Measurements from ENCODE around the gene KCNQ4. TPM values are rescaled to one million over a fixed set of nuclear protein-coding genes. Genes with fewer than 3 reads are reported as not detected.

KCNQ4 gene
- total RNA-seq, 2 experiments from 2014 or later, result 0.38 to 0.43 TPM

- H3K4me3 Mint-ChIP-seq, result no peak overlapping the region
- ChIA-PET CTCF (no interaction called here), POLR2A (interaction anchor here (0.6 kb wide), 1 partner anchor 435 kb away, joined by 3 read pairs; no protein-coding TSS in a partner anchor)
- intact Hi-C loops (cut with micrococcal nuclease), result no loop called here
- TF ChIP-seq CTCF (IDR thresholded peaks at IDR 0.05), result no peak
- no peak overlapping the region for H3K27ac Mint-ChIP-seq
- ATAC-seq (no peak), DNase-seq (no peak)
- H3K4me1 Mint-ChIP-seq (ENCODE audit: low read depth), result peaks cover 30% of the 10 kb centered on the region
- peaks cover 13% of the 10 kb centered on the region for H3K9me3 Mint-ChIP-seq
- H3K36me3 Mint-ChIP-seq (ENCODE audit: low read depth), result peaks cover 6% of the 10 kb centered on the region
- peaks cover 13% of the 10 kb centered on the region for H3K27me3 Mint-ChIP-seq
Observed at GRCh38 chr1:40878906-40879305, 95.3 kb downstream of the KCNQ4 start.

- Mint-ChIP-seq H3K9me3 (peaks cover 13% of the 10 kb centered on the region), H3K4me3 (no peak overlapping the region), H3K27ac (no peak overlapping the region), H3K27me3 (peaks cover 16% of the 10 kb centered on the region), H3K4me1 (ENCODE audit: low read depth) (peaks cover 28% of the 10 kb centered on the region), H3K36me3 (ENCODE audit: low read depth) (peaks cover 6% of the 10 kb centered on the region)
- no peak for TF ChIP-seq CTCF (IDR thresholded peaks at IDR 0.05)
- intact Hi-C loops (cut with micrococcal nuclease), result no loop called here
- POLR2A ChIA-PET, result no interaction called here
- no peak for ATAC-seq
- no peak for DNase-seq
- CTCF ChIA-PET, result no interaction called here
Observed at GRCh38 chr1:40879482-40880175, 96.0 kb downstream of the KCNQ4 start.

DNA sequence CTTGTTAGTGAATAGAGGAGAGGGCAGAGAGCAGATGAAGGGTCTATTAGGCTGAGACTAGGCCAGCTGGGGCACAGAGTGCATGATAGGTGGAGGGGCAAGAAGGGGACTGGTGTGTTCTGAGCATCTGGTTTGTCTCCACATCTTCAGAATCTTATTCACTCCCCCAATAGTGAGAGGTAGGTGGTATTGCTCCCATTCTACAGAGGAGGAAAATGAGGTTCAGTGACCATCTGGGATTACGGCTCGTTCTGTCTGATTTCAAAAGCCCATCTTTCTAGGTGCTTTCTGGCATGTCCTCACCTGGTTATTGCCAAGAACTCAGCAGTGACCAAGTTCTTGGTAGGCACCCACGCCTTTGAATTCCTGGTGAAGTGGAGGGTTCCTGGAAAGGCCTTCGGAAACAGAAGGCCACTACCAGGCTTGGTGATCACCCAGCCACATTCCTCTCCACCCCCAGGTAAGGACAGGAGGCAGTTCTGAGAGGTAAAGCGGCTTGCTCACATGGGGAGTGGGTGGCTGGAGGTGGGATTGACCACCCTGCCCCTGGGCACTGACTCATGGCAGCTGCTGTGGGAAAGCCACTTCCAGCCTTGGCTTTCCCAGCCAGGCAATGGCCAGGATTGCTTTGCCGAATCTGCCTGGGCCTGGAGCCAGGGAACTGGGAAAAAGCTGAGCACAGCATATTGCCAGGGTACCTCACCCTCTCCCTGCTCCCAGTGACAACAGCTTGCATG, 97.4 kb downstream of the KCNQ4 start:
- ATAC-seq, result no peak
- Mint-ChIP-seq H3K9me3 (peaks cover 9% of the 10 kb centered on the region), H3K36me3 (ENCODE audit: low read depth) (peaks cover 4% of the 10 kb centered on the region), H3K4me3 (no peak overlapping the region), H3K27me3 (peaks cover 24% of the 10 kb centered on the region), H3K27ac (no peak overlapping the region), H3K4me1 (ENCODE audit: low read depth) (peaks cover 16% of the 10 kb centered on the region)
- CTCF ChIA-PET, result interaction anchor here (1.1 kb wide), 1 partner anchor 69 kb away, joined by 3 read pairs; no protein-coding TSS in a partner anchor
- no peak for TF ChIP-seq CTCF (IDR thresholded peaks at IDR 0.05)
- POLR2A ChIA-PET, result no interaction called here
- intact Hi-C loops (cut with micrococcal nuclease), result no loop called here
- DNase-seq, result no peak

GRCh38 chr1:40884055-40884795, 100.6 kb downstream of the KCNQ4 start:
- no peak for DNase-seq
- Mint-ChIP-seq H3K27ac (no peak overlapping the region), H3K9me3 (no peaks in the 10 kb centered on the region), H3K4me1 (ENCODE audit: low read depth) (peaks cover 3% of the 10 kb centered on the region), H3K4me3 (no peak overlapping the region), H3K36me3 (ENCODE audit: low read depth) (no peaks in the 10 kb centered on the region), H3K27me3 (peaks cover 38% of the 10 kb centered on the region)
- no peak for TF ChIP-seq CTCF (IDR thresholded peaks at IDR 0.05)
- POLR2A ChIA-PET, result no interaction called here
- intact Hi-C loops (cut with micrococcal nuclease), result no loop called here
- no peak for ATAC-seq
- CTCF ChIA-PET, result interaction anchor here (1.1 kb wide), 1 partner anchor 42 kb away, joined by 3 read pairs; no protein-coding TSS in a partner anchor

Measured in activated CD8-positive, alpha-beta T cell treated with anti-CD3 and anti-CD28 coated beads for 36 hours (primary cell).